DND-41 (cell line): ENCODE results near the gene MICAL2.

ENCODE experiments used
- ATAC-seq: fragments of 200-7000 bp; cut with Tn5 transposase; 3 replicates; pipeline ENCODE4 v1.9.1; 2021; ENCODE audit warnings: low read depth; ENCODE audit not compliant: insufficient read depth
- DNase-seq: peaks from one replicate; pipeline ENCODE4 v3.0.0-alpha.2; 2020
- H2AFZ ChIP-seq: 2 replicates; pipeline ENCODE4 v1.6.0; 2012; ENCODE audit warnings: low read depth, low read length
- H3K27ac ChIP-seq: 2 replicates; pipeline ENCODE4 v1.5.1; 2012; ENCODE audit warnings: low read length, inconsistent platforms
- H3K27me3 ChIP-seq: fragments of 200-600 bp; sonication (generic); 2 replicates; pipeline ENCODE4 v1.6.0; 2012; ENCODE audit warnings: low read length, mild to moderate bottlenecking, inconsistent platforms; ENCODE audit not compliant: insufficient read depth, poor library complexity
- H3K36me3 ChIP-seq: 2 replicates; pipeline ENCODE4 v1.5.1; 2012; ENCODE audit warnings: low read length, inconsistent platforms; ENCODE audit not compliant: insufficient read depth
- H3K4me1 ChIP-seq: 2 replicates; pipeline ENCODE4 v1.5.1; 2012; ENCODE audit warnings: mild to moderate bottlenecking, low read length; ENCODE audit not compliant: insufficient read depth
- H3K4me2 ChIP-seq: 2 replicates; pipeline ENCODE4 v1.6.0; 2012; ENCODE audit warnings: mild to moderate bottlenecking, moderate library complexity, low read length, inconsistent platforms; ENCODE audit not compliant: insufficient read depth
- H3K4me3 ChIP-seq, 2 experiments: fragments of 200-600 bp in 1 of 2; shearing (Covaris generic) in 1 of 2; 2 replicates each; pipeline ENCODE4 v1.5.1; 2012 to 2016; ENCODE audit warnings: inconsistent platforms in 2 of 2, low read length in 2 of 2, mild to moderate bottlenecking in 2 of 2, low read depth in 1 of 2, moderate library complexity in 1 of 2
- H3K79me2 ChIP-seq: 2 replicates; pipeline ENCODE4 v1.6.0; 2012; ENCODE audit warnings: low read length, inconsistent platforms; ENCODE audit not compliant: insufficient read depth
- H3K9ac ChIP-seq: 2 replicates; pipeline ENCODE4 v1.6.0; 2012; ENCODE audit warnings: low read depth, mild to moderate bottlenecking, inconsistent platforms, low read length, moderate library complexity
- H3K9me3 ChIP-seq: 2 replicates; pipeline ENCODE4 v1.5.1; 2012; ENCODE audit warnings: low read length, moderate library complexity, mild to moderate bottlenecking, inconsistent platforms; ENCODE audit not compliant: insufficient read depth, severe bottlenecking
- H4K20me1 ChIP-seq: 2 replicates; pipeline ENCODE4 v1.6.0; 2012; ENCODE audit warnings: low read length; ENCODE audit not compliant: insufficient read depth
- CTCF ChIP-seq: IDR thresholded peaks from 2 replicates; pipeline ENCODE4 v1.5.1; 2012; ENCODE audit warnings: borderline replicate concordance, low read length, moderate library complexity, mild to moderate bottlenecking; ENCODE audit not compliant: poor library complexity, severe bottlenecking; ENCODE audit errors: extremely low read depth
- EZH2 ChIP-seq: IDR thresholded peaks from 3 replicates; pipeline ENCODE4 v1.6.1; 2012; ENCODE audit warnings: borderline replicate concordance, low read depth, mild to moderate bottlenecking, moderate library complexity, low read length, inconsistent platforms; ENCODE audit not compliant: severe bottlenecking

The MICAL2 gene

GRCh38 chr11:12109591-12110196, 696 bp upstream of the MICAL2 start:
- Histone ChIP-seq H3K9me3 (no peaks in the 10 kb centered on the region), H4K20me1 (no peaks in the 10 kb centered on the region), H3K27me3 (no peaks in the 10 kb centered on the region), H3K4me3 (peak overlapping the region in 1 of 2 experiments; percentile 53; a peak in 2 of 4 replicates), H3K9ac (peak overlapping the region; percentile 21; the same call in 1 of the 2 replicates), H3K27ac (no peak overlapping the region), H3K79me2 (no peaks in the 10 kb centered on the region), H3K36me3 (no peaks in the 10 kb centered on the region), H3K4me2 (peak overlapping the region; percentile 83), H2AFZ (peak overlapping the region; percentile 64; the same call in 1 of the 2 replicates), H3K4me1 (peaks cover 16% of the 10 kb centered on the region)
- ATAC-seq, result no peak
- no peak for DNase-seq
- TF ChIP-seq EZH2 (no peak), CTCF (no peak)

- Histone ChIP-seq H3K4me2 (peak overlapping the region; percentile 83), H3K79me2 (no peaks in the 10 kb centered on the region), H3K27me3 (no peaks in the 10 kb centered on the region), H3K36me3 (no peaks in the 10 kb centered on the region), H3K4me1 (peaks cover 16% of the 10 kb centered on the region), H3K9ac (peak overlapping the region; percentile 21; the same call in 1 of the 2 replicates), H4K20me1 (no peaks in the 10 kb centered on the region), H3K9me3 (no peaks in the 10 kb centered on the region), H3K4me3 (peak overlapping the region in 1 of 2 experiments; percentile 53; a peak in 2 of 4 replicates), H3K27ac (no peak overlapping the region), H2AFZ (peak overlapping the region; percentile 56; the same call in 1 of the 2 replicates)
- TF ChIP-seq EZH2, result no peak
- no peak for TF ChIP-seq CTCF
- no peak for ATAC-seq
- DNase-seq, result no peak
Observed at GRCh38 chr11:12110714-12111548, 541 bp downstream of the MICAL2 start.

- Histone ChIP-seq H3K9me3 (no peaks in the 10 kb centered on the region), H4K20me1 (no peaks in the 10 kb centered on the region), H3K4me1 (peaks cover 16% of the 10 kb centered on the region), H3K27ac (no peak overlapping the region), H2AFZ (no peak overlapping the region), H3K36me3 (no peaks in the 10 kb centered on the region), H3K4me2 (no peak overlapping the region), H3K27me3 (no peaks in the 10 kb centered on the region), H3K79me2 (no peaks in the 10 kb centered on the region), H3K4me3 (no peak overlapping the region), H3K9ac (no peak overlapping the region)
- ATAC-seq (no peak), DNase-seq (no peak)
- no peak for TF ChIP-seq CTCF
- TF ChIP-seq EZH2, result no peak
Observed at GRCh38 chr11:12111549-12112520, 1.4 kb downstream of the MICAL2 start.
